HCT116 (cell line): ENCODE data around the gene INTS4. TPM values are rescaled to one million over a fixed set of nuclear protein-coding genes. Genes with fewer than 3 reads are reported as not detected.

Experiments
- ATAC-seq: fragments of 200-7000 bp; cut with Tn5 transposase; 2 replicates; pipeline ENCODE4 v1.9.1; 2020; ENCODE audit warnings: mild to moderate bottlenecking, moderate library complexity
- BruUV-seq: library from RNA; stranded (reverse); fragments of 400-500 nt; replicated peaks from 2 replicates; lab custom pipeline; 2021; lab: Mats Ljungman, UMichigan
- CTCF ChIA-PET: fragments of 300-600 bp; sonication (Branson Sonifier 250); formaldehyde crosslinking; loops from one replicate; lab custom pipeline; 2021; ENCODE audit warnings: antibody characterized with exemption; lab: Charles Lee
- POLR2A ChIA-PET: fragments of 300-600, 350-600 bp; sonication (Branson Sonifier 250); formaldehyde crosslinking; loops from one replicate; lab custom pipeline; 2021; ENCODE audit warnings: antibody characterized with exemption; lab: Charles Lee
- RAD21 ChIA-PET, 2 experiments: fragments of 300-600 bp; sonication (Branson Sonifier 250); formaldehyde crosslinking; loops; one replicate each; lab custom pipeline; 2023; ENCODE audit warnings: low total read pairs in 2 of 2; ENCODE audit not compliant: uncharacterized antibody in 2 of 2, unreplicated experiment in 2 of 2, low non-redundant PET in 1 of 2; lab: Charles Lee
- DNase-seq: peaks from one replicate; pipeline ENCODE4 v3.0.0-alpha.2; 2010; ENCODE audit warnings: low read depth, low spot score
- H2AFZ ChIP-seq: fragments of 200-600 bp; shearing (Covaris generic), sonication (generic); 2 replicates; pipeline ENCODE4 v1.6.1; 2017; ENCODE audit warnings: low read depth, mixed run types, mixed read lengths, antibody characterized with exemption, low read length; ENCODE audit not compliant: poor library complexity, severe bottlenecking
- H3K27ac ChIP-seq: 2 replicates; pipeline ENCODE4 v1.5.1; 2012; ENCODE audit warnings: low read depth, low read length
- H3K27me3 ChIP-seq: fragments of 200-600 bp; sonication (generic); 2 replicates; pipeline ENCODE4 v1.6.1; 2016; ENCODE audit warnings: mixed run types, low read length, mixed read lengths; ENCODE audit not compliant: insufficient read depth
- H3K36me3 ChIP-seq, 2 experiments: fragments of 200-500 bp in 1 of 2; fragments of 200-600 bp in 1 of 2; sonication (Bioruptor generic) in 1 of 2; sonication (generic) in 1 of 2; 2 replicates each; pipeline versions ENCODE4 v1.5.1 to v1.6.1; 2014 to 2016; ENCODE audit warnings: low read length in 2 of 2, inconsistent platforms in 1 of 2, mixed read lengths in 1 of 2, mixed run types in 1 of 2; ENCODE audit not compliant: insufficient read depth in 2 of 2, control insufficient read depth in 1 of 2
- H3K4me1 ChIP-seq, 2 experiments: fragments of 200-600 bp in 1 of 2; sonication (generic) in 1 of 2; 2 replicates each; pipeline versions ENCODE4 v1.5.1 to v1.6.1; 2012 to 2017; ENCODE audit warnings: low read length in 2 of 2, inconsistent platforms in 1 of 2, mild to moderate bottlenecking in 1 of 2, mixed read lengths in 1 of 2, mixed run types in 1 of 2, moderate library complexity in 1 of 2; ENCODE audit not compliant: insufficient read depth in 2 of 2, control insufficient read depth in 1 of 2
- H3K4me2 ChIP-seq: fragments of 200-600 bp; sonication (generic); 2 replicates; pipeline ENCODE4 v1.6.1; 2017; ENCODE audit warnings: mixed run types, low read length, mixed read lengths
- H3K4me3 ChIP-seq, 2 experiments: fragments of 200-600 bp in 1 of 2; sonication (generic) in 1 of 2; replicated peaks in 1 of 2; 2 replicates each; pipeline ENCODE4 v1.5.1; 2011 to 2016; ENCODE audit warnings: low read length in 2 of 2, control low read depth in 1 of 2, low read depth in 1 of 2, mild to moderate bottlenecking in 1 of 2, mixed read lengths in 1 of 2, mixed run types in 1 of 2
- H3K79me2 ChIP-seq: fragments of 200-600 bp; sonication (generic); 2 replicates; pipeline ENCODE4 v1.6.1; 2017; ENCODE audit warnings: mild to moderate bottlenecking, mixed run types, low read length, moderate library complexity, mixed read lengths; ENCODE audit not compliant: insufficient read depth
- H3K9ac ChIP-seq: fragments of 200-600 bp; sonication (generic); 2 replicates; pipeline ENCODE4 v1.6.1; 2016; ENCODE audit warnings: low read length, mixed read lengths
- H3K9me2 ChIP-seq: fragments of 200-600 bp; sonication (generic), shearing (Covaris generic); 2 replicates; pipeline ENCODE4 v1.6.1; 2017; ENCODE audit warnings: mixed run types, mild to moderate bottlenecking, moderate library complexity; ENCODE audit not compliant: insufficient read depth
- H3K9me3 ChIP-seq, 2 experiments: fragments of 200-500 bp in 1 of 2; fragments of 200-600 bp in 1 of 2; sonication (Bioruptor generic) in 1 of 2; sonication (generic) in 1 of 2; 2 replicates each; pipeline ENCODE4 v1.6.1; 2014 to 2017; ENCODE audit warnings: low read length in 2 of 2, mixed read lengths in 2 of 2, inconsistent platforms in 1 of 2, low read depth in 1 of 2, mild to moderate bottlenecking in 1 of 2, mixed run types in 1 of 2, moderate library complexity in 1 of 2; ENCODE audit not compliant: control insufficient read depth in 1 of 2, insufficient read depth in 1 of 2
- H4K20me1 ChIP-seq: fragments of 200-600 bp; sonication (generic), shearing (Covaris generic); 2 replicates; pipeline ENCODE4 v1.6.1; 2017; ENCODE audit warnings: mixed run types, mild to moderate bottlenecking, moderate library complexity; ENCODE audit not compliant: insufficient read depth
- ATF3 ChIP-seq: IDR thresholded peaks from 2 replicates; pipeline ENCODE4 v1.6.1; 2012
- CBX3 ChIP-seq: IDR thresholded peaks from 2 replicates; pipeline ENCODE4 v1.6.1; 2012; ENCODE audit warnings: low read depth
- CTCF ChIP-seq, 3 experiments: fragments of 200-600 bp in 1 of 3; sonication (generic) in 1 of 3; IDR thresholded peaks in 2 of 3; conservative IDR thresholded peaks in 1 of 3; 2 replicates each; pipeline ENCODE4 v1.5.1; 2012 to 2017; ENCODE audit warnings: low read depth in 2 of 3, low read length in 2 of 3, antibody characterized with exemption in 1 of 3, borderline replicate concordance in 1 of 3, control low read depth in 1 of 3, mild to moderate bottlenecking in 1 of 3, mixed read lengths in 1 of 3, mixed run types in 1 of 3, moderate library complexity in 1 of 3; ENCODE audit not compliant: insufficient read depth in 1 of 3
- ELF1 ChIP-seq: IDR thresholded peaks from 2 replicates; pipeline ENCODE4 v1.6.1; 2012; ENCODE audit warnings: low read depth, borderline replicate concordance
- RAD21 ChIP-seq: IDR thresholded peaks from 2 replicates; pipeline ENCODE4 v1.6.1; 2012; ENCODE audit warnings: low read depth, mild to moderate bottlenecking
- SIN3A ChIP-seq: IDR thresholded peaks from 2 replicates; pipeline ENCODE4 v1.6.1; 2012; ENCODE audit warnings: low read depth
- ZBTB33 ChIP-seq: IDR thresholded peaks from 2 replicates; pipeline ENCODE4 v1.6.1; 2011; ENCODE audit warnings: mild to moderate bottlenecking, low read length, moderate library complexity; ENCODE audit not compliant: insufficient replicate concordance; ENCODE audit errors: extremely low read depth
- ZNF274 ChIP-seq: fragments of 200-500 bp; sonication (Bioruptor generic); IDR thresholded peaks from 2 replicates; pipeline ENCODE4 v1.6.1; 2014; ENCODE audit warnings: mild to moderate bottlenecking, low read depth, low read length, inconsistent platforms
- intact Hi-C: fragments of 100-400 bp; cut with micrococcal nuclease; formaldehyde crosslinking; loops from 2 replicates; pipeline ENCODE4 v1.10.0; 2022
- total RNA-seq: library from RNA; stranded (reverse); gene quantifications from one replicate; pipeline ENCODE4 v1.2.1, GENCODE V29; 2021; ENCODE audit not compliant: unreplicated experiment

INTS4 gene
- total RNA-seq, 1 experiment from 2014 or later = 41.0 TPM

GRCh38 chr11:78023426-78023825 lies 29.0 kb upstream of the INTS4 start:
- H3K4me3 ChIP-seq = peak overlapping the region; percentile 74 to 76
- H3K79me2 ChIP-seq = peaks cover 18% of the 10 kb centered on the region
- DNase-seq = no peak
- intact Hi-C loops = no loop called here
- POLR2A ChIA-PET = no interaction called here
- no peaks in the 10 kb centered on the region for H3K36me3 ChIP-seq
- H3K9ac ChIP-seq = peak overlapping the region; percentile 78
- H3K4me2 ChIP-seq = peak overlapping the region; percentile 99
- H3K9me2 ChIP-seq = no peaks in the 10 kb centered on the region
- CTCF ChIA-PET = no interaction called here
- BruUV-seq = no TSS peak
- H3K27ac ChIP-seq = peak overlapping the region; percentile 54; the same call in 1 of the 2 replicates
- H3K27me3 ChIP-seq = no peaks in the 10 kb centered on the region
- peak overlapping the region; percentile 56 for H2AFZ ChIP-seq
- no peaks in the 10 kb centered on the region for H4K20me1 ChIP-seq
- H3K4me1 ChIP-seq = peaks cover 26 to 54% of the 10 kb centered on the region in 2 experiments
- no peaks in the 10 kb centered on the region for H3K9me3 ChIP-seq
- ATAC-seq = peak; percentile 59
- TF ChIP-seq SIN3A (no peak), CTCF (IDR thresholded peaks at IDR 0.05 in 2 of 3, conservative IDR thresholded peaks at IDR 0.05 in 1 of 3; ENCODE audit: borderline replicate concordance in 1 of 3, insufficient read depth in 1 of 3, low read depth in 2 of 3, low read length in 2 of 3) (peak in 2 of 3 experiments; percentile 10 to 19; a peak in 1 of 6 replicates), RAD21 (no peak), ELF1 (no peak), ATF3 (no peak), ZBTB33 (no peak), ZNF274 (no peak), CBX3 (0 out of 2 replicates have a peak, but pooled peaks have one; percentile 14)
- TF ChIP-seq, all 23 proteins: peak for 2
- RAD21 ChIA-PET = no interaction called here
